ENCODE results near the gene IL6. TPM values are rescaled to one million over a fixed set of nuclear protein-coding genes. Genes with fewer than 3 reads are reported as not detected.

The IL6 gene
- total RNA-seq, 1 experiment from 2014 or later: not detected

DNA sequence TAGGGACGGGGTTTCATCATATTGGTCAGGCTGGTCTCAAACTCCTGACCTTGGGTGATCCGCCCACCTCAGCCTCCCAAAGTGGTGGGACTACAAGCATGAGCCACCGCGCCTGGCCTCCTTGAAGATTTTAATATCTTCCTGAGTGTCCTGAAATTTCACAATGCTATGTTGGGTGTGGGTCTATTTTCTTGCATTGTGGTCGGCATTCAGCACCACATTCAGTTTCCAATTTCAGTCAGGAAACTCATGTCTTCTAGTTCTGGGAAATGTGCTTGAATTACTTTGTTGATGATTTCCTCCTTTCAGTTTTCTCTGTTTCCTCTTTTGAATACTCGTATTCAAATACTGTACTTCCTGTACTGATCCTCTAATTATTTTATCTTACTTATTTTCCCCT lies 49.3 kb upstream of the IL6 start:
- H3K4me2 ChIP-seq (ENCODE audit: low read length): no peak overlapping the region
- no peaks in the 10 kb centered on the region for H3K79me2 ChIP-seq (ENCODE audit: insufficient read depth, low read length)
- RAD21 ChIA-PET (ENCODE audit: low non-redundant PET in 1 of 2, low total read pairs in 2 of 2, uncharacterized antibody in 2 of 2, unreplicated experiment in 2 of 2): no interaction called here
- H3K27ac ChIP-seq (ENCODE audit: low read depth, low read length): no peak overlapping the region
- H3K4me3 ChIP-seq (replicated peaks in 1 of 2; ENCODE audit: low read depth in 1 of 2, low read length in 2 of 2): no peak overlapping the region
- no peaks in the 10 kb centered on the region for H3K4me1 ChIP-seq (ENCODE audit: control insufficient read depth in 1 of 2, insufficient read depth in 2 of 2, low read length in 2 of 2)
- H2AFZ ChIP-seq (ENCODE audit: low read depth, low read length, poor library complexity, severe bottlenecking): no peak overlapping the region
- H3K27me3 ChIP-seq (ENCODE audit: insufficient read depth, low read length): no peaks in the 10 kb centered on the region
- BruUV-seq (replicated peaks): no TSS peak
- DNase-seq (ENCODE audit: low read depth, low spot score) (no peak), ATAC-seq (no peak)
- H4K20me1 ChIP-seq (ENCODE audit: insufficient read depth): no peaks in the 10 kb centered on the region
- no peaks in the 10 kb centered on the region for H3K9me2 ChIP-seq (ENCODE audit: insufficient read depth)
- no peaks in the 10 kb centered on the region for H3K36me3 ChIP-seq (ENCODE audit: control insufficient read depth in 1 of 2, insufficient read depth in 2 of 2, low read length in 2 of 2)
- intact Hi-C loops (cut with micrococcal nuclease): no loop called here
- POLR2A ChIA-PET: no interaction called here
- CTCF ChIA-PET: no interaction called here
- TF ChIP-seq SP1 (IDR thresholded peaks at IDR 0.05; ENCODE audit: low read depth) (no peak), SRF (IDR thresholded peaks at IDR 0.05; ENCODE audit: low read depth) (no peak), EZH2phosphoT487 (IDR thresholded peaks at IDR 0.05; ENCODE audit: borderline replicate concordance) (no peak), EZH2 (IDR thresholded peaks at IDR 0.05) (no peak), YY1 (IDR thresholded peaks at IDR 0.05; ENCODE audit: extremely low read depth, insufficient replicate concordance, low read depth, low read length) (no peak), SIN3A (IDR thresholded peaks at IDR 0.05; ENCODE audit: low read depth) (no peak), RAD21 (IDR thresholded peaks at IDR 0.05; ENCODE audit: low read depth) (no peak), CBX3 (IDR thresholded peaks at IDR 0.05; ENCODE audit: low read depth) (no peak), ZFX (IDR thresholded peaks at IDR 0.05) (no peak), ZBTB33 (IDR thresholded peaks at IDR 0.05; ENCODE audit: extremely low read depth, insufficient replicate concordance, low read length) (no peak), POLR2A (IDR thresholded peaks at IDR 0.05; ENCODE audit: borderline replicate concordance, extremely low read depth, insufficient read depth, insufficient read length) (no peak), FOSL1 (IDR thresholded peaks at IDR 0.05; ENCODE audit: low read depth) (no peak), CEBPB (IDR thresholded peaks at IDR 0.05; ENCODE audit: low read depth) (no peak), MAX (IDR thresholded peaks at IDR 0.05) (no peak), ELF1 (IDR thresholded peaks at IDR 0.05; ENCODE audit: borderline replicate concordance, low read depth) (no peak), POLR2AphosphoS5 (IDR thresholded peaks at IDR 0.05; ENCODE audit: low read depth, low read length) (no peak)
- TF ChIP-seq, protein P1, sequence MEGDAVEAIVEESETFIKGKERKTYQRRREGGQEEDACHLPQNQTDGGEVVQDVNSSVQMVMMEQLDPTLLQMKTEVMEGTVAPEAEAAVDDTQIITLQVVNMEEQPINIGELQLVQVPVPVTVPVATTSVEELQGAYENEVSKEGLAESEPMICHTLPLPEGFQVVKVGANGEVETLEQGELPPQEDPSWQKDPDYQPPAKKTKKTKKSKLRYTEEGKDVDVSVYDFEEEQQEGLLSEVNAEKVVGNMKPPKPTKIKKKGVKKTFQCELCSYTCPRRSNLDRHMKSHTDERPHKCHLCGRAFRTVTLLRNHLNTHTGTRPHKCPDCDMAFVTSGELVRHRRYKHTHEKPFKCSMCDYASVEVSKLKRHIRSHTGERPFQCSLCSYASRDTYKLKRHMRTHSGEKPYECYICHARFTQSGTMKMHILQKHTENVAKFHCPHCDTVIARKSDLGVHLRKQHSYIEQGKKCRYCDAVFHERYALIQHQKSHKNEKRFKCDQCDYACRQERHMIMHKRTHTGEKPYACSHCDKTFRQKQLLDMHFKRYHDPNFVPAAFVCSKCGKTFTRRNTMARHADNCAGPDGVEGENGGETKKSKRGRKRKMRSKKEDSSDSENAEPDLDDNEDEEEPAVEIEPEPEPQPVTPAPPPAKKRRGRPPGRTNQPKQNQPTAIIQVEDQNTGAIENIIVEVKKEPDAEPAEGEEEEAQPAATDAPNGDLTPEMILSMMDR (IDR thresholded peaks at IDR 0.05 in 2 of 3, conservative IDR thresholded peaks at IDR 0.05 in 1 of 3; ENCODE audit: borderline replicate concordance in 1 of 3, insufficient read depth in 1 of 3, low read depth in 2 of 3, low read length in 2 of 3): no peak
- no peaks in the 10 kb centered on the region for H3K9me3 ChIP-seq (ENCODE audit: control insufficient read depth in 1 of 2, insufficient read depth in 1 of 2, low read depth in 1 of 2, low read length in 2 of 2)
- H3K9ac ChIP-seq (ENCODE audit: low read length): no peak overlapping the region

Measured in HCT116 (cell line).